GM12878 (cell line): Measurements from ENCODE around the gene SLC6A1. TPM values are rescaled to one million over a fixed set of nuclear protein-coding genes. Genes with fewer than 3 reads are reported as not detected.

Source experiments
- ATAC-seq: fragments of 200-7000 bp; cut with Tn5 transposase; 3 replicates; pipeline ENCODE4 v1.9.1; 2020; ENCODE audit warnings: mild to moderate bottlenecking, moderate library complexity
- BruUV-seq: library from RNA; stranded (reverse); fragments of 400-500 nt; replicated peaks from 2 replicates; lab custom pipeline; 2021; lab: Mats Ljungman, UMichigan
- CTCF ChIA-PET: fragments of 300-600 bp; sonication (Branson Sonifier 250); formaldehyde crosslinking; extraction: SDS; loops from one replicate; lab custom pipeline; 2021; ENCODE audit warnings: inconsistent platforms; lab: Yijun Ruan, JAX
- POLR2A ChIA-PET: fragments of 350-600 bp; formaldehyde crosslinking; extraction: SDS; loops from one replicate; lab custom pipeline; 2021; ENCODE audit warnings: inconsistent platforms; lab: Charles Lee
- RAD21 ChIA-PET: fragments of 300-600 bp; sonication (Branson Sonifier 250); formaldehyde crosslinking; loops from one replicate; lab custom pipeline; 2023; ENCODE audit warnings: antibody characterized with exemption; ENCODE audit not compliant: unreplicated experiment; lab: Charles Lee
- SMC1A ChIA-PET: fragments of 300-600 bp; sonication (Branson Sonifier 250); formaldehyde crosslinking; loops from one replicate; lab custom pipeline; 2023; ENCODE audit not compliant: unreplicated experiment, uncharacterized antibody; lab: Charles Lee
- DNase-seq: peaks from one replicate; pipeline ENCODE4 v3.0.0-alpha.2; 2011; ENCODE audit warnings: low read depth, low spot score
- FAIRE-seq: peaks from 3 replicates; lab custom pipeline; 2011; peaks lifted over from hg19 to GRCh38; lab: Jason Lieb, UNC
- H2AFZ ChIP-seq: 2 replicates; pipeline ENCODE4 v1.6.0; 2011; ENCODE audit warnings: low read depth, low read length, control low read depth; ENCODE audit not compliant: control insufficient read depth
- H3K27ac ChIP-seq: 2 replicates; pipeline ENCODE4 v1.5.1; 2011; ENCODE audit warnings: control low read depth; ENCODE audit not compliant: control insufficient read depth, insufficient read depth
- H3K27me3 ChIP-seq, 2 experiments: replicated peaks in 1 of 2; 2 replicates each; pipeline versions ENCODE4 v1.6.0 to v1.6.1; 2011; ENCODE audit warnings: low read length in 1 of 2; ENCODE audit not compliant: control insufficient read depth in 2 of 2, insufficient read depth in 2 of 2
- H3K36me3 ChIP-seq, 2 experiments: 2 replicates each; pipeline ENCODE4 v1.5.1; 2011; ENCODE audit warnings: low read length in 1 of 2; ENCODE audit not compliant: control insufficient read depth in 2 of 2, insufficient read depth in 2 of 2
- H3K4me1 ChIP-seq: 2 replicates; pipeline ENCODE4 v1.6.1; 2011; ENCODE audit warnings: mild to moderate bottlenecking, low read length, moderate library complexity, mixed read lengths; ENCODE audit not compliant: control insufficient read depth, insufficient read depth
- H3K4me2 ChIP-seq: 2 replicates; pipeline ENCODE4 v1.6.0; 2011; ENCODE audit warnings: control low read depth; ENCODE audit not compliant: control insufficient read depth, insufficient read depth
- H3K4me3 ChIP-seq: fragments of 200-600 bp; sonication (generic); 2 replicates; pipeline ENCODE4 v1.5.1; 2016
- H3K79me2 ChIP-seq: 2 replicates; pipeline ENCODE4 v1.6.0; 2011; ENCODE audit warnings: low read length; ENCODE audit not compliant: control insufficient read depth, insufficient read depth
- H3K9ac ChIP-seq: 2 replicates; pipeline ENCODE4 v1.8.0; 2011; ENCODE audit warnings: low read length, control low read depth, mixed read lengths; ENCODE audit not compliant: control insufficient read depth, insufficient read depth
- H3K9me3 ChIP-seq: replicated peaks from 3 replicates; pipeline ENCODE4 v1.5.1; 2011; ENCODE audit warnings: mild to moderate bottlenecking, low read length; ENCODE audit not compliant: control insufficient read depth, insufficient read depth
- H4K20me1 ChIP-seq: 2 replicates; pipeline ENCODE4 v1.6.0; 2011; ENCODE audit not compliant: control insufficient read depth, insufficient read depth
- BRCA1 ChIP-seq: IDR thresholded peaks from 2 replicates; pipeline ENCODE4 v1.6.1; 2011; ENCODE audit warnings: low read depth, low read length, improper control_type of control experiment
- CBFB ChIP-seq: IDR thresholded peaks from 2 replicates; pipeline ENCODE4 v1.6.1; 2016; ENCODE audit warnings: antibody characterized with exemption, low read depth
- ETV6 ChIP-seq, 2 experiments: fragments of 450-650 bp in 1 of 2; IDR thresholded peaks in 1 of 2; conservative IDR thresholded peaks in 1 of 2; 2 replicates each; pipeline ENCODE4 v1.6.1; 2014; ENCODE audit warnings: antibody characterized with exemption in 1 of 2, borderline replicate concordance in 1 of 2, low read depth in 1 of 2, mild to moderate bottlenecking in 1 of 2, moderate library complexity in 1 of 2
- GABPA ChIP-seq: IDR thresholded peaks from 2 replicates; pipeline ENCODE4 v1.6.1; 2014; ENCODE audit warnings: antibody characterized with exemption, low read depth, mild to moderate bottlenecking, inconsistent platforms
- IKZF2 ChIP-seq, 2 experiments: fragments of 450-650 bp; IDR thresholded peaks; 2 replicates each; pipeline ENCODE4 v1.6.1; 2017; ENCODE audit warnings: mild to moderate bottlenecking in 2 of 2, moderate library complexity in 2 of 2
- IRF5 ChIP-seq: fragments of 450-650 bp; IDR thresholded peaks from 2 replicates; pipeline ENCODE4 v1.6.1; 2017; ENCODE audit warnings: borderline replicate concordance
- KAT2A ChIP-seq: conservative IDR thresholded peaks from 2 replicates; pipeline ENCODE4 v1.6.1; 2011; ENCODE audit warnings: low read depth, low read length; ENCODE audit not compliant: control insufficient read depth
- MXI1 ChIP-seq: fragments of 150-350 bp; IDR thresholded peaks from 2 replicates; pipeline ENCODE4 v1.6.1; 2011; ENCODE audit warnings: low read depth, mild to moderate bottlenecking, inconsistent platforms, low read length, improper control_type of control experiment
- NFXL1 ChIP-seq: fragments of 450-650 bp; IDR thresholded peaks from 2 replicates; pipeline ENCODE4 v1.6.1; 2017; ENCODE audit warnings: antibody characterized with exemption, mild to moderate bottlenecking, borderline replicate concordance
- PAX8 ChIP-seq: fragments of 450-650 bp; IDR thresholded peaks from 2 replicates; pipeline ENCODE4 v1.6.1; 2017; ENCODE audit warnings: mild to moderate bottlenecking, moderate library complexity
- ZZZ3 ChIP-seq: IDR thresholded peaks from 2 replicates; pipeline ENCODE4 v1.6.1; 2011; ENCODE audit warnings: low read depth; ENCODE audit not compliant: control insufficient read depth, insufficient read length
- WGBS: methylation state at CpG from one replicate; pipeline ENCODE4 v1.1.6; 2016; ENCODE audit warnings: low lambda C conversion rate; ENCODE audit not compliant: insufficient replicate concordance, insufficient coverage; ENCODE audit errors: missing lambda C conversion rate; 5-methylcytosine and 5-hydroxymethylcytosine counted together
- in situ Hi-C: fragments of 300-500 bp; cut with MboI; formaldehyde crosslinking; loops from 9 replicates; pipeline ENCODE4 v1.14.3; 2018; ENCODE audit warnings: mixed read lengths
- intact Hi-C: fragments of 100-400 bp; cut with micrococcal nuclease; formaldehyde crosslinking; loops from one replicate; pipeline ENCODE4 v1.14.2; 2022; ENCODE audit not compliant: unreplicated experiment
- polyA plus RNA-seq, 11 experiments: library from polyadenylated mRNA; depleted of rRNA in 4 of 11; unstranded in 6 of 11; stranded (reverse) in 5 of 11; fragments of >200 nt; fragmentation: Nextera tagmentation in 4 of 11; fragmentation: Illumina TruSeq in 1 of 11; extraction: Ambion mirVana in 4 of 11; extraction: Trizol in 1 of 11; gene quantifications; 1 replicate in 1 of 11; 2 replicates in 10 of 11; pipeline versions ENCODE4 v1.2.1 to v1.2.3, GENCODE V29; 2011 to 2016; ENCODE audit warnings: inconsistent platforms in 2 of 11, missing spikeins in 2 of 11, low read depth in 1 of 11
- total RNA-seq, 4 experiments: library from RNA; depleted of rRNA in 3 of 4; stranded (reverse); fragments of >200 nt in 3 of 4; fragmentation: Illumina TruSeq in 1 of 4; extraction: Trizol in 1 of 4; gene quantifications; 2 replicates each; pipeline versions ENCODE4 v1.2.1 to v1.2.3, GENCODE V29; 2013 to 2021
- TF ChIP-seq, protein P1 (sequence below): fragments of 150-350 bp; IDR thresholded peaks from 2 replicates; pipeline ENCODE4 v1.6.1; 2014; ENCODE audit warnings: mild to moderate bottlenecking, low read depth, low read length

Gene SLC6A1
- total and polyA plus RNA-seq, 10 of the 15 experiments (the other 5 are each of a cell fraction or from before 2014, with no cell fraction given), result not detected

- Histone ChIP-seq H3K9ac (no peak overlapping the region), H3K27ac (no peak overlapping the region), H3K4me3 (no peak overlapping the region), H3K4me2 (no peak overlapping the region), H2AFZ (no peak overlapping the region), H3K27me3 (peaks cover 0 to 2% of the 10 kb centered on the region in 2 experiments; a peak in 1 of 4 replicates), H3K9me3 (no peaks in the 10 kb centered on the region; the same call in 2 of the 3 replicates), H3K4me1 (no peaks in the 10 kb centered on the region), H3K79me2 (no peaks in the 10 kb centered on the region), H4K20me1 (no peaks in the 10 kb centered on the region), H3K36me3 (no peaks in the 10 kb centered on the region)
- BruUV-seq, result no TSS peak
- DNase-seq, result no peak
- FAIRE-seq, result no peak
- POLR2A ChIA-PET, result no interaction called here
- CTCF ChIA-PET, result interaction anchor here (1.0 kb wide), 1 partner anchor 18 kb away, joined by 3 read pairs; no protein-coding TSS in a partner anchor
- RAD21 ChIA-PET, result no interaction called here
- SMC1A ChIA-PET, result no interaction called here
- in situ Hi-C loops, result no loop called here
- intact Hi-C loops, result no loop called here
- 32% methylated on average over 5 of the region's 5 CpGs for WGBS
- ATAC-seq, result no peak
- no peak for TF ChIP-seq NFXL1
Measured at GRCh38 chr3:11078826-11079515, 86.4 kb downstream of the SLC6A1 start.

GRCh38 chr3:11080492-11080891, 87.9 kb downstream of the SLC6A1 start:
- intact Hi-C loops (no loop called here), in situ Hi-C loops (no loop called here)
- Histone ChIP-seq H2AFZ (no peak overlapping the region), H3K4me1 (no peaks in the 10 kb centered on the region), H3K4me3 (no peak overlapping the region), H3K27me3 (peaks cover 0 to 3% of the 10 kb centered on the region in 2 experiments; a peak in 2 of 4 replicates), H3K79me2 (no peaks in the 10 kb centered on the region), H3K9ac (no peak overlapping the region), H3K36me3 (no peaks in the 10 kb centered on the region), H3K27ac (no peak overlapping the region), H3K9me3 (no peaks in the 10 kb centered on the region; the same call in 2 of the 3 replicates), H4K20me1 (no peaks in the 10 kb centered on the region), H3K4me2 (no peak overlapping the region)
- FAIRE-seq (no peak), ATAC-seq (no peak), DNase-seq (no peak)
- 66% methylated on average over 5 of the region's 5 CpGs for WGBS
- ChIA-PET RAD21 (no interaction called here), SMC1A (no interaction called here), POLR2A (no interaction called here), CTCF (no interaction called here)
- BruUV-seq, result no TSS peak
- TF ChIP-seq BRCA1 (no peak), IRF5 (no peak), CBFB (no peak), GABPA (no peak), PAX8 (no peak), KAT2A (no peak), IKZF2 (IDR thresholded peaks at IDR 0.05) (no peak), ETV6 (conservative IDR thresholded peaks at IDR 0.05 in 1 of 2, IDR thresholded peaks at IDR 0.05 in 1 of 2; ENCODE audit: borderline replicate concordance in 1 of 2, low read depth in 1 of 2) (no peak), ZZZ3 (no peak), MXI1 (no peak)
- TF ChIP-seq, protein P1, sequence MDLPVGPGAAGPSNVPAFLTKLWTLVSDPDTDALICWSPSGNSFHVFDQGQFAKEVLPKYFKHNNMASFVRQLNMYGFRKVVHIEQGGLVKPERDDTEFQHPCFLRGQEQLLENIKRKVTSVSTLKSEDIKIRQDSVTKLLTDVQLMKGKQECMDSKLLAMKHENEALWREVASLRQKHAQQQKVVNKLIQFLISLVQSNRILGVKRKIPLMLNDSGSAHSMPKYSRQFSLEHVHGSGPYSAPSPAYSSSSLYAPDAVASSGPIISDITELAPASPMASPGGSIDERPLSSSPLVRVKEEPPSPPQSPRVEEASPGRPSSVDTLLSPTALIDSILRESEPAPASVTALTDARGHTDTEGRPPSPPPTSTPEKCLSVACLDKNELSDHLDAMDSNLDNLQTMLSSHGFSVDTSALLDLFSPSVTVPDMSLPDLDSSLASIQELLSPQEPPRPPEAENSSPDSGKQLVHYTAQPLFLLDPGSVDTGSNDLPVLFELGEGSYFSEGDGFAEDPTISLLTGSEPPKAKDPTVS, result no peak
